Eye (tissue), 1 donor: ENCODE measurements around the gene BAIAP2.

Experiments
- DNase-seq: peaks from one replicate; pipeline ENCODE4 v3.0.0-alpha.2; 2015

BAIAP2 gene

GRCh38 chr17:81163051-81163695, 128.2 kb downstream of the BAIAP2 start:
- DNase-seq, result no peak

- DNase-seq, result no peak
These were observed 128.9 kb downstream of the BAIAP2 start for GRCh38 chr17:81163703-81164370.

GRCh38 chr17:81164371-81165245, 129.7 kb downstream of the BAIAP2 start:
- peak; percentile 78 for DNase-seq

- DNase-seq, result peak; percentile 81
These were observed 130.5 kb downstream of the BAIAP2 start, which contains the start of gene PVALEF for GRCh38 chr17:81165246-81166032. Gene PVALEF (plus strand): TSS chr17:81165507. CDS start chr17:81181227, 15,720 bp downstream.

- no peak for DNase-seq
These were observed 131.1 kb downstream of the BAIAP2 start, which contains the start of gene AATK for GRCh38 chr17:81166033-81166492. Gene AATK (minus strand): TSS chr17:81166221. CDS start chr17:81165992, 229 bp downstream.
